GM12878 (cell line): ENCODE measurements around the gene DNAH11. TPM values are rescaled to one million over a fixed set of nuclear protein-coding genes. Genes with fewer than 3 reads are reported as not detected.

ENCODE experiments used
- ATAC-seq: fragments of 200-7000 bp; cut with Tn5 transposase; 3 replicates; pipeline ENCODE4 v1.9.1; 2020; ENCODE audit warnings: mild to moderate bottlenecking, moderate library complexity
- BruUV-seq: library from RNA; stranded (reverse); fragments of 400-500 nt; replicated peaks from 2 replicates; lab custom pipeline; 2021; lab: Mats Ljungman, UMichigan
- CTCF ChIA-PET: fragments of 300-600 bp; sonication (Branson Sonifier 250); formaldehyde crosslinking; extraction: SDS; loops from one replicate; lab custom pipeline; 2021; ENCODE audit warnings: inconsistent platforms; lab: Yijun Ruan, JAX
- POLR2A ChIA-PET: fragments of 350-600 bp; formaldehyde crosslinking; extraction: SDS; loops from one replicate; lab custom pipeline; 2021; ENCODE audit warnings: inconsistent platforms; lab: Charles Lee
- RAD21 ChIA-PET: fragments of 300-600 bp; sonication (Branson Sonifier 250); formaldehyde crosslinking; loops from one replicate; lab custom pipeline; 2023; ENCODE audit warnings: antibody characterized with exemption; ENCODE audit not compliant: unreplicated experiment; lab: Charles Lee
- SMC1A ChIA-PET: fragments of 300-600 bp; sonication (Branson Sonifier 250); formaldehyde crosslinking; loops from one replicate; lab custom pipeline; 2023; ENCODE audit not compliant: unreplicated experiment, uncharacterized antibody; lab: Charles Lee
- DNase-seq: peaks from one replicate; pipeline ENCODE4 v3.0.0-alpha.2; 2011; ENCODE audit warnings: low read depth, low spot score
- FAIRE-seq: peaks from 3 replicates; lab custom pipeline; 2011; peaks lifted over from hg19 to GRCh38; lab: Jason Lieb, UNC
- H2AFZ ChIP-seq: 2 replicates; pipeline ENCODE4 v1.6.0; 2011; ENCODE audit warnings: low read depth, low read length, control low read depth; ENCODE audit not compliant: control insufficient read depth
- H3K27ac ChIP-seq: 2 replicates; pipeline ENCODE4 v1.5.1; 2011; ENCODE audit warnings: control low read depth; ENCODE audit not compliant: control insufficient read depth, insufficient read depth
- H3K27me3 ChIP-seq, 2 experiments: replicated peaks in 1 of 2; 2 replicates each; pipeline versions ENCODE4 v1.6.0 to v1.6.1; 2011; ENCODE audit warnings: low read length in 1 of 2; ENCODE audit not compliant: control insufficient read depth in 2 of 2, insufficient read depth in 2 of 2
- H3K36me3 ChIP-seq, 2 experiments: 2 replicates each; pipeline ENCODE4 v1.5.1; 2011; ENCODE audit warnings: low read length in 1 of 2; ENCODE audit not compliant: control insufficient read depth in 2 of 2, insufficient read depth in 2 of 2
- H3K4me1 ChIP-seq: 2 replicates; pipeline ENCODE4 v1.6.1; 2011; ENCODE audit warnings: mild to moderate bottlenecking, low read length, moderate library complexity, mixed read lengths; ENCODE audit not compliant: control insufficient read depth, insufficient read depth
- H3K4me2 ChIP-seq: 2 replicates; pipeline ENCODE4 v1.6.0; 2011; ENCODE audit warnings: control low read depth; ENCODE audit not compliant: control insufficient read depth, insufficient read depth
- H3K4me3 ChIP-seq: fragments of 200-600 bp; sonication (generic); 2 replicates; pipeline ENCODE4 v1.5.1; 2016
- H3K79me2 ChIP-seq: 2 replicates; pipeline ENCODE4 v1.6.0; 2011; ENCODE audit warnings: low read length; ENCODE audit not compliant: control insufficient read depth, insufficient read depth
- H3K9ac ChIP-seq: 2 replicates; pipeline ENCODE4 v1.8.0; 2011; ENCODE audit warnings: low read length, control low read depth, mixed read lengths; ENCODE audit not compliant: control insufficient read depth, insufficient read depth
- H3K9me3 ChIP-seq: replicated peaks from 3 replicates; pipeline ENCODE4 v1.5.1; 2011; ENCODE audit warnings: mild to moderate bottlenecking, low read length; ENCODE audit not compliant: control insufficient read depth, insufficient read depth
- H4K20me1 ChIP-seq: 2 replicates; pipeline ENCODE4 v1.6.0; 2011; ENCODE audit not compliant: control insufficient read depth, insufficient read depth
- BCL11A ChIP-seq: IDR thresholded peaks from 2 replicates; pipeline ENCODE4 v1.6.1; 2011; ENCODE audit warnings: low read depth, low read length
- CBX3 ChIP-seq: fragments of 200-600 bp; sonication (generic); IDR thresholded peaks from 2 replicates; pipeline ENCODE4 v1.6.1; 2016; ENCODE audit warnings: low read depth, borderline replicate concordance
- CHD2 ChIP-seq: IDR thresholded peaks from 2 replicates; pipeline ENCODE4 v1.6.1; 2011; ENCODE audit warnings: low read depth, low read length, improper control_type of control experiment, borderline replicate concordance
- NR2C2 ChIP-seq: IDR thresholded peaks from 2 replicates; pipeline ENCODE4 v1.6.1; 2011; ENCODE audit warnings: borderline replicate concordance, low read depth; ENCODE audit not compliant: control insufficient read depth, insufficient read length
- SIN3A ChIP-seq: IDR thresholded peaks from 2 replicates; pipeline ENCODE4 v1.6.1; 2012; ENCODE audit warnings: low read depth, low read length, improper control_type of control experiment
- SMARCA5 ChIP-seq: fragments of 450-650 bp; IDR thresholded peaks from 2 replicates; pipeline ENCODE4 v1.6.1; 2017; ENCODE audit warnings: mild to moderate bottlenecking
- SP1 ChIP-seq: IDR thresholded peaks from one replicate; pipeline ENCODE4 v1.6.1; 2011; ENCODE audit warnings: low read depth, low read length
- ZNF384 ChIP-seq: IDR thresholded peaks from 2 replicates; pipeline ENCODE4 v1.6.1; 2012; ENCODE audit warnings: low read depth, mild to moderate bottlenecking, low read length, improper control_type of control experiment, borderline replicate concordance
- WGBS: methylation state at CpG from one replicate; pipeline ENCODE4 v1.1.6; 2016; ENCODE audit warnings: low lambda C conversion rate; ENCODE audit not compliant: insufficient replicate concordance, insufficient coverage; ENCODE audit errors: missing lambda C conversion rate; 5-methylcytosine and 5-hydroxymethylcytosine counted together
- in situ Hi-C: fragments of 300-500 bp; cut with MboI; formaldehyde crosslinking; loops from 9 replicates; pipeline ENCODE4 v1.14.3; 2018; ENCODE audit warnings: mixed read lengths
- intact Hi-C: fragments of 100-400 bp; cut with micrococcal nuclease; formaldehyde crosslinking; loops from one replicate; pipeline ENCODE4 v1.14.2; 2022; ENCODE audit not compliant: unreplicated experiment
- polyA plus RNA-seq, 11 experiments: library from polyadenylated mRNA; depleted of rRNA in 4 of 11; unstranded in 6 of 11; stranded (reverse) in 5 of 11; fragments of >200 nt; fragmentation: Nextera tagmentation in 4 of 11; fragmentation: Illumina TruSeq in 1 of 11; extraction: Ambion mirVana in 4 of 11; extraction: Trizol in 1 of 11; gene quantifications; 1 replicate in 1 of 11; 2 replicates in 10 of 11; pipeline versions ENCODE4 v1.2.1 to v1.2.3, GENCODE V29; 2011 to 2016; ENCODE audit warnings: inconsistent platforms in 2 of 11, missing spikeins in 2 of 11, low read depth in 1 of 11
- total RNA-seq, 4 experiments: library from RNA; depleted of rRNA in 3 of 4; stranded (reverse); fragments of >200 nt in 3 of 4; fragmentation: Illumina TruSeq in 1 of 4; extraction: Trizol in 1 of 4; gene quantifications; 2 replicates each; pipeline versions ENCODE4 v1.2.1 to v1.2.3, GENCODE V29; 2013 to 2021
- TF ChIP-seq, protein P1 (sequence below): fragments of 450-650 bp; IDR thresholded peaks from 2 replicates; pipeline ENCODE4 v1.6.1; 2018; ENCODE audit warnings: mild to moderate bottlenecking, low read depth, moderate library complexity; ENCODE audit not compliant: partially characterized antibody
- TF ChIP-seq, protein P2 (sequence below): IDR thresholded peaks from 2 replicates; pipeline ENCODE4 v1.6.1; 2012; ENCODE audit warnings: low read depth, low read length, improper control_type of control experiment
- TF ChIP-seq, protein P3 (sequence below): IDR thresholded peaks from 2 replicates; pipeline ENCODE4 v1.6.1; 2012; ENCODE audit warnings: low read depth, low read length, improper control_type of control experiment
- TF ChIP-seq, protein P4 (sequence below): fragments of 450-650 bp; formaldehyde crosslinking; IDR thresholded peaks from 2 replicates; pipeline ENCODE4 v1.4.0; 2020; ENCODE audit warnings: mild to moderate bottlenecking, moderate library complexity
- TF ChIP-seq, protein P5 (sequence below): IDR thresholded peaks from 2 replicates; pipeline ENCODE4 v1.6.1; 2011; ENCODE audit warnings: mild to moderate bottlenecking, low read depth, low read length, moderate library complexity; ENCODE audit not compliant: insufficient replicate concordance

Gene DNAH11
- total and polyA plus RNA-seq, 10 of the 15 experiments (the other 5 are each of a cell fraction or from before 2014, with no cell fraction given), result 0.03 to 0.56 (median 0.10) TPM

DNA sequence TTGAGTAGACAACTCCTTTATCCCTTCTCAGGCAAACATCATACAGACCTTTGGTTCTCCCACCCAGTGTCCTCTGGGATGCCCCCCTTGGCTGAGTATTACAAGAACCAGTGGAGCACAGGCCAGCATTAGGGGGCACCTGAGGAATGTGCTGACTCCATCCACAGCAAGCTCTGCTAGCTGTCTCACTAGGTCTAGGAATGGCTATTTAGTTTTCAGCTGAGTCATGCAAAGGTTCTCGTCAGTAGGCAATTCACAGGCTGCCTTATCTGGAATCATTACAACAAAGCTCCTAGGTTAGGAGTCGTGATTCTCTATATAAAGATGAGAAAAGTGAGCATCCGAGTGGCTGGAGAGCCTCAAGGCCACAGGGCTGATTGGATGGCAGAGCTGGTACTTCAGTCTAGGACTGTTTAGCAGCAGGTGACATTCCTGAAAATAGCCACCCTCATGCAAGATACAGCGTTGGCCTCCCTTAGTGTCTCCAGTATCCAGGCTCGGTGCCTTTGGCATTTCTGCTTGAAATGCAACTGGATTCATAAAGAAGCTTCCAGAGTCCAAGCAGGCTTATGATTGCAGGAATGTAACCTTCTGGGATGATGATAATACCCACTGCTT, 327.1 kb downstream of the DNAH11 start:
- H3K4me2 ChIP-seq, result no peak overlapping the region
- H3K4me1 ChIP-seq, result no peaks in the 10 kb centered on the region
- H3K4me3 ChIP-seq, result no peak overlapping the region
- H3K79me2 ChIP-seq, result no peaks in the 10 kb centered on the region
- no peak for FAIRE-seq
- H3K9ac ChIP-seq, result no peak overlapping the region
- SMC1A ChIA-PET, result interaction anchor here (0.8 to 1.7 kb wide), 4 partner anchors 11 to 113 kb away, joined by 3 read pairs; no protein-coding TSS in a partner anchor
- 44% methylated on average over 5 of the region's 5 CpGs for WGBS
- no peaks in the 10 kb centered on the region for H4K20me1 ChIP-seq
- H3K9me3 ChIP-seq, result no peaks in the 10 kb centered on the region
- no TSS peak for BruUV-seq
- in situ Hi-C loops, result no loop called here
- DNase-seq, result no peak
- no peak overlapping the region for H3K27ac ChIP-seq
- POLR2A ChIA-PET, result no interaction called here
- H3K27me3 ChIP-seq, result no peaks in the 10 kb centered on the region
- H3K36me3 ChIP-seq, result no peaks in the 10 kb centered on the region
- H2AFZ ChIP-seq, result no peak overlapping the region
- intact Hi-C loops, result no loop called here
- ATAC-seq, result no peak
- CTCF ChIA-PET, result interaction anchor here (1.1 kb wide), 1 partner anchor 40 kb away, joined by 3 read pairs; no protein-coding TSS in a partner anchor
- RAD21 ChIA-PET, result no interaction called here
- no peak for TF ChIP-seq SP1
- TF ChIP-seq BCL11A, result no peak
- TF ChIP-seq, protein P1, sequence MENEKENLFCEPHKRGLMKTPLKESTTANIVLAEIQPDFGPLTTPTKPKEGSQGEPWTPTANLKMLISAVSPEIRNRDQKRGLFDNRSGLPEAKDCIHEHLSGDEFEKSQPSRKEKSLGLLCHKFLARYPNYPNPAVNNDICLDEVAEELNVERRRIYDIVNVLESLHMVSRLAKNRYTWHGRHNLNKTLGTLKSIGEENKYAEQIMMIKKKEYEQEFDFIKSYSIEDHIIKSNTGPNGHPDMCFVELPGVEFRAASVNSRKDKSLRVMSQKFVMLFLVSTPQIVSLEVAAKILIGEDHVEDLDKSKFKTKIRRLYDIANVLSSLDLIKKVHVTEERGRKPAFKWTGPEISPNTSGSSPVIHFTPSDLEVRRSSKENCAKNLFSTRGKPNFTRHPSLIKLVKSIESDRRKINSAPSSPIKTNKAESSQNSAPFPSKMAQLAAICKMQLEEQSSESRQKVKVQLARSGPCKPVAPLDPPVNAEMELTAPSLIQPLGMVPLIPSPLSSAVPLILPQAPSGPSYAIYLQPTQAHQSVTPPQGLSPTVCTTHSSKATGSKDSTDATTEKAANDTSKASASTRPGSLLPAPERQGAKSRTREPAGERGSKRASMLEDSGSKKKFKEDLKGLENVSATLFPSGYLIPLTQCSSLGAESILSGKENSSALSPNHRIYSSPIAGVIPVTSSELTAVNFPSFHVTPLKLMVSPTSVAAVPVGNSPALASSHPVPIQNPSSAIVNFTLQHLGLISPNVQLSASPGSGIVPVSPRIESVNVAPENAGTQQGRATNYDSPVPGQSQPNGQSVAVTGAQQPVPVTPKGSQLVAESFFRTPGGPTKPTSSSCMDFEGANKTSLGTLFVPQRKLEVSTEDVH, result no peak
- TF ChIP-seq, protein P2, sequence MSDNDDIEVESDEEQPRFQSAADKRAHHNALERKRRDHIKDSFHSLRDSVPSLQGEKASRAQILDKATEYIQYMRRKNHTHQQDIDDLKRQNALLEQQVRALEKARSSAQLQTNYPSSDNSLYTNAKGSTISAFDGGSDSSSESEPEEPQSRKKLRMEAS, result no peak
- TF ChIP-seq, protein P3, sequence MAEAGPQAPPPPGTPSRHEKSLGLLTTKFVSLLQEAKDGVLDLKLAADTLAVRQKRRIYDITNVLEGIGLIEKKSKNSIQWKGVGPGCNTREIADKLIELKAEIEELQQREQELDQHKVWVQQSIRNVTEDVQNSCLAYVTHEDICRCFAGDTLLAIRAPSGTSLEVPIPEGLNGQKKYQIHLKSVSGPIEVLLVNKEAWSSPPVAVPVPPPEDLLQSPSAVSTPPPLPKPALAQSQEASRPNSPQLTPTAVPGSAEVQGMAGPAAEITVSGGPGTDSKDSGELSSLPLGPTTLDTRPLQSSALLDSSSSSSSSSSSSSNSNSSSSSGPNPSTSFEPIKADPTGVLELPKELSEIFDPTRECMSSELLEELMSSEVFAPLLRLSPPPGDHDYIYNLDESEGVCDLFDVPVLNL, result no peak
- TF ChIP-seq SMARCA5, result no peak
- TF ChIP-seq ZNF384, result no peak
- TF ChIP-seq, protein P4, sequence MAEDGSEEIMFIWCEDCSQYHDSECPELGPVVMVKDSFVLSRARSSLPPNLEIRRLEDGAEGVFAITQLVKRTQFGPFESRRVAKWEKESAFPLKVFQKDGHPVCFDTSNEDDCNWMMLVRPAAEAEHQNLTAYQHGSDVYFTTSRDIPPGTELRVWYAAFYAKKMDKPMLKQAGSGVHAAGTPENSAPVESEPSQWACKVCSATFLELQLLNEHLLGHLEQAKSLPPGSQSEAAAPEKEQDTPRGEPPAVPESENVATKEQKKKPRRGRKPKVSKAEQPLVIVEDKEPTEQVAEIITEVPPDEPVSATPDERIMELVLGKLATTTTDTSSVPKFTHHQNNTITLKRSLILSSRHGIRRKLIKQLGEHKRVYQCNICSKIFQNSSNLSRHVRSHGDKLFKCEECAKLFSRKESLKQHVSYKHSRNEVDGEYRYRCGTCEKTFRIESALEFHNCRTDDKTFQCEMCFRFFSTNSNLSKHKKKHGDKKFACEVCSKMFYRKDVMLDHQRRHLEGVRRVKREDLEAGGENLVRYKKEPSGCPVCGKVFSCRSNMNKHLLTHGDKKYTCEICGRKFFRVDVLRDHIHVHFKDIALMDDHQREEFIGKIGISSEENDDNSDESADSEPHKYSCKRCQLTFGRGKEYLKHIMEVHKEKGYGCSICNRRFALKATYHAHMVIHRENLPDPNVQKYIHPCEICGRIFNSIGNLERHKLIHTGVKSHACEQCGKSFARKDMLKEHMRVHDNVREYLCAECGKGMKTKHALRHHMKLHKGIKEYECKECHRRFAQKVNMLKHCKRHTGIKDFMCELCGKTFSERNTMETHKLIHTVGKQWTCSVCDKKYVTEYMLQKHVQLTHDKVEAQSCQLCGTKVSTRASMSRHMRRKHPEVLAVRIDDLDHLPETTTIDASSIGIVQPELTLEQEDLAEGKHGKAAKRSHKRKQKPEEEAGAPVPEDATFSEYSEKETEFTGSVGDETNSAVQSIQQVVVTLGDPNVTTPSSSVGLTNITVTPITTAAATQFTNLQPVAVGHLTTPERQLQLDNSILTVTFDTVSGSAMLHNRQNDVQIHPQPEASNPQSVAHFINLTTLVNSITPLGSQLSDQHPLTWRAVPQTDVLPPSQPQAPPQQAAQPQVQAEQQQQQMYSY (CRISPR knock-in tag), result no peak
- no peak for TF ChIP-seq CHD2
- no peak for TF ChIP-seq NR2C2
- no peak for TF ChIP-seq SIN3A
- TF ChIP-seq, protein P5, sequence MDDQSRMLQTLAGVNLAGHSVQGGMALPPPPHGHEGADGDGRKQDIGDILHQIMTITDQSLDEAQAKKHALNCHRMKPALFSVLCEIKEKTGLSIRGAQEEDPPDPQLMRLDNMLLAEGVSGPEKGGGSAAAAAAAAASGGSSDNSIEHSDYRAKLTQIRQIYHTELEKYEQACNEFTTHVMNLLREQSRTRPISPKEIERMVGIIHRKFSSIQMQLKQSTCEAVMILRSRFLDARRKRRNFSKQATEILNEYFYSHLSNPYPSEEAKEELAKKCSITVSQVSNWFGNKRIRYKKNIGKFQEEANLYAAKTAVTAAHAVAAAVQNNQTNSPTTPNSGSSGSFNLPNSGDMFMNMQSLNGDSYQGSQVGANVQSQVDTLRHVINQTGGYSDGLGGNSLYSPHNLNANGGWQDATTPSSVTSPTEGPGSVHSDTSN, result no peak
- TF ChIP-seq CBX3, result no peak
